Loucy (cell line): Measurements from ENCODE around the gene FOXJ3.

Source experiments
- H2AFZ ChIP-seq: fragments of 200-600 bp; sonication (generic); 2 replicates; pipeline ENCODE4 v1.6.0; 2016; ENCODE audit warnings: antibody characterized with exemption, mild to moderate bottlenecking, low read length, moderate library complexity
- H3F3A ChIP-seq: fragments of 200-600 bp; 2 replicates; pipeline ENCODE4 v1.6.0; 2016; ENCODE audit warnings: antibody characterized with exemption, low read depth, mild to moderate bottlenecking
- H3K27me3 ChIP-seq: fragments of 200-600 bp; sonication (generic); 2 replicates; pipeline ENCODE4 v1.6.1; 2014; ENCODE audit warnings: low read length, mild to moderate bottlenecking; ENCODE audit not compliant: insufficient read depth, poor library complexity, severe bottlenecking
- H3K36me3 ChIP-seq: fragments of 200-600 bp; sonication (generic); 2 replicates; pipeline ENCODE4 v1.6.1; 2016; ENCODE audit warnings: low read length; ENCODE audit not compliant: insufficient read depth
- H3K4me1 ChIP-seq: fragments of 200-600 bp; sonication (generic); 2 replicates; pipeline ENCODE4 v1.5.1; 2014; ENCODE audit warnings: low read length, mild to moderate bottlenecking; ENCODE audit not compliant: insufficient read depth, poor library complexity, severe bottlenecking
- H3K4me2 ChIP-seq: fragments of 200-600 bp; sonication (generic); 2 replicates; pipeline ENCODE4 v1.6.0; 2014; ENCODE audit warnings: antibody characterized with exemption, low read length, low read depth, mild to moderate bottlenecking; ENCODE audit not compliant: poor library complexity, severe bottlenecking
- H3K4me3 ChIP-seq: fragments of 200-600 bp; sonication (generic); 2 replicates; pipeline ENCODE4 v1.5.1; 2014; ENCODE audit warnings: low read length, mild to moderate bottlenecking, mixed read lengths; ENCODE audit not compliant: poor library complexity, severe bottlenecking
- H3K79me2 ChIP-seq: fragments of 200-600 bp; sonication (generic); 2 replicates; pipeline ENCODE4 v1.6.1; 2014; ENCODE audit warnings: low read length; ENCODE audit not compliant: insufficient read depth
- H3K9ac ChIP-seq: fragments of 200-600 bp; sonication (generic); 2 replicates; pipeline ENCODE4 v1.6.0; 2014; ENCODE audit warnings: mild to moderate bottlenecking, low read depth, low read length, moderate library complexity; ENCODE audit not compliant: poor library complexity, severe bottlenecking
- H3K9me2 ChIP-seq: fragments of 200-600 bp; sonication (generic); replicated peaks from 2 replicates; pipeline ENCODE4 v1.6.1; 2016; ENCODE audit warnings: low read depth, low read length, mixed read lengths
- H3K9me3 ChIP-seq: fragments of 200-600 bp; sonication (generic); 2 replicates; pipeline ENCODE4 v1.6.1; 2014; ENCODE audit warnings: mild to moderate bottlenecking, antibody characterized with exemption, low read length, low read depth; ENCODE audit not compliant: insufficient read depth
- H4K20me1 ChIP-seq: fragments of 200-600 bp; sonication (generic); 2 replicates; pipeline ENCODE4 v1.6.0; 2014; ENCODE audit warnings: antibody characterized with exemption, low read length, mild to moderate bottlenecking; ENCODE audit not compliant: insufficient read depth, poor library complexity, severe bottlenecking
- EZH2phosphoT487 ChIP-seq: fragments of 200-600 bp; IDR thresholded peaks from 2 replicates; pipeline ENCODE4 v1.6.1; 2018; ENCODE audit warnings: antibody characterized with exemption, mild to moderate bottlenecking, moderate library complexity, borderline replicate concordance
- TF ChIP-seq, protein P1 (sequence below): fragments of 200-600 bp; sonication (generic); conservative IDR thresholded peaks from 2 replicates; pipeline ENCODE4 v1.5.1; 2014; ENCODE audit warnings: mild to moderate bottlenecking, antibody characterized with exemption, low read length

FOXJ3 gene

DNA sequence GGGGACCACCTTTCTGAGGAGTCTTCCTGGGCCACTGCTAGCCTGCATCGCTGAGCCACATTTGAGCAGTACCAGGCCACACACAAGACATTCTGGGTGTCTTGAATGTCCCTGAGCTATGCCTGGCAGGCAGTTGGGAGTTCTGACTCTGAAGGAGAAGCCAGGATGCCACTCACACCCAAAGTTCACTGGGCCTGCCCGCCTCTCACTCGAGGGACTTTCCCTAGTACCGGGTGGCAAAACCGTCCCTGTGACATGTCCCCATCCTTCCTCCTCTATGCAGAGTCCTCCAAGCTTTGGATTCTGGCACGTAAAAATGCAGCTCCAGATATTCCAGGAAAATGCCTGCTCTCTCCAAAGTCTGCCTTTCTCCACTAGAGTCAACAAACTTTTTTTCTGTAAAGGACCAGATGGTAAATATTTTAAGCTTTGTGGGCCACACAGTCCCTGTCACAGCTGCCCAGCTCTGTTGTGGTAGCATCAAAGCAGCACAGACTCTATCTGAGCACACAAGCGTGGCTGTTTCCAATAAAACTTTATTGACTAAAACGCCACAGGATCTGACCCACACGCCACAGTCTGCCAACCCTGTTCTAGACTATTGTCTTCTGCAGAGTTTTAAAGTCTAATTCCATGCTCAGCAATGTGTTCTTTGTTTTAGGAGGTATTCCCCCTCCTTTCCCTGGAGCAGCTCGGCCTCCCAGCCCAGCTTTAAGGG is 201.1 kb downstream of the FOXJ3 start:
- Histone ChIP-seq H3K4me2 (no peak overlapping the region), H3K9ac (no peak overlapping the region), H3K27me3 (no peaks in the 10 kb centered on the region), H3K36me3 (no peaks in the 10 kb centered on the region), H4K20me1 (no peaks in the 10 kb centered on the region), H3K9me3 (no peaks in the 10 kb centered on the region), H3K79me2 (no peaks in the 10 kb centered on the region), H3K4me3 (no peak overlapping the region), H3K4me1 (no peaks in the 10 kb centered on the region), H2AFZ (no peak overlapping the region), H3K9me2 (no peaks in the 10 kb centered on the region), H3F3A (no peaks in the 10 kb centered on the region)
- TF ChIP-seq, protein P1, sequence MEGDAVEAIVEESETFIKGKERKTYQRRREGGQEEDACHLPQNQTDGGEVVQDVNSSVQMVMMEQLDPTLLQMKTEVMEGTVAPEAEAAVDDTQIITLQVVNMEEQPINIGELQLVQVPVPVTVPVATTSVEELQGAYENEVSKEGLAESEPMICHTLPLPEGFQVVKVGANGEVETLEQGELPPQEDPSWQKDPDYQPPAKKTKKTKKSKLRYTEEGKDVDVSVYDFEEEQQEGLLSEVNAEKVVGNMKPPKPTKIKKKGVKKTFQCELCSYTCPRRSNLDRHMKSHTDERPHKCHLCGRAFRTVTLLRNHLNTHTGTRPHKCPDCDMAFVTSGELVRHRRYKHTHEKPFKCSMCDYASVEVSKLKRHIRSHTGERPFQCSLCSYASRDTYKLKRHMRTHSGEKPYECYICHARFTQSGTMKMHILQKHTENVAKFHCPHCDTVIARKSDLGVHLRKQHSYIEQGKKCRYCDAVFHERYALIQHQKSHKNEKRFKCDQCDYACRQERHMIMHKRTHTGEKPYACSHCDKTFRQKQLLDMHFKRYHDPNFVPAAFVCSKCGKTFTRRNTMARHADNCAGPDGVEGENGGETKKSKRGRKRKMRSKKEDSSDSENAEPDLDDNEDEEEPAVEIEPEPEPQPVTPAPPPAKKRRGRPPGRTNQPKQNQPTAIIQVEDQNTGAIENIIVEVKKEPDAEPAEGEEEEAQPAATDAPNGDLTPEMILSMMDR, result no peak
- TF ChIP-seq EZH2phosphoT487, result no peak

DNA sequence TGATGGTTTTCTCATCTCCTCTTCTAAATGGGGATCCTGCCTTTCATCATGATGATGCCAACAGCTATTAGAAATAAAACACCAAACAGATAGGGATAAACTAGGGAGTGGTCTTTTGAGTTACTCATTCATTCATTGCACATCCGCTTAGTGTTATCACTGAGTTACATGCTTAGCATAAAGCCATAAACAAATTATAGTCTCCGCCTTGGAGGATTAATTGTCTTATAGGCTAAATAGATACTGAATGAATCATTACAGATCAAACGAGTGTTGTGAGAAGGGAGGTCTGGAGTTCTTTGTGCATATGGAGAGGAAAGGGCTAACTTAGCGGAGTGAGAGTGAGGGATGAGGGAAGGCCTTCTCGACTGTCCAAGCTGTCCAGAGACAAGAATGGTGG is 201.6 kb downstream of the FOXJ3 start:
- H3F3A ChIP-seq, result no peaks in the 10 kb centered on the region
- no peaks in the 10 kb centered on the region for H3K36me3 ChIP-seq
- no peak overlapping the region for H3K4me3 ChIP-seq
- no peaks in the 10 kb centered on the region for H3K27me3 ChIP-seq
- H3K9ac ChIP-seq, result no peak overlapping the region
- no peaks in the 10 kb centered on the region for H3K9me3 ChIP-seq
- H3K4me2 ChIP-seq, result no peak overlapping the region
- no peaks in the 10 kb centered on the region for H4K20me1 ChIP-seq
- TF ChIP-seq, protein P1, result no peak
- no peak for TF ChIP-seq EZH2phosphoT487
- no peaks in the 10 kb centered on the region for H3K4me1 ChIP-seq
- no peaks in the 10 kb centered on the region for H3K79me2 ChIP-seq
- H3K9me2 ChIP-seq, result no peaks in the 10 kb centered on the region
- H2AFZ ChIP-seq, result no peak overlapping the region

DNA sequence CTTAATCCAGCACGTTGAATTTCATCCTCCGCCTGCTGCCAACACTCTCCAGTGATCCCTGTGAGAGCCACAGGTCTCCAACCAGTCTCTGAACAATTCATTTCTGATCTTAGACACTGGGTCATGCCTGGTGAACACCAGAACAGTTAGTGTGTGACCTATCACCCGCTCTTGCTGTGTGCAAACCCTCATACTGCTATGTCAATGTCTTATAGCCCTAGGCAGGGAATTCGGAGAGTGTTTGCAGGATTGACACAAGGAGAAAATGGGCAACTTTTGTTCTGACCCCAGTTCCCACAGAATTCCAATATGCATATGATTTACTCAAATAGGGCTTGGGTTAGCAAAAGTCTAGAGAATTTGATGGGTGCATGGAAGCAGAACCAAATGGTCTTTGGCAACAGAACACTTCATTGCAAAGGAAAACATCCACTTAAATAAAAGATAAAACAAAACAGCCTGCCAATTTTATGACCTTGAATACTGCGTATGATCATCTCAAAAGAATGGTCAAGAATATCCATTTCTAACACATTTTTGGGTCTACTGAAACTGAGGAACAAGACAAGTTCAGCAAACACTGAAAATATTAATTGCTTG is 204.9 kb downstream of the FOXJ3 start:
- Histone ChIP-seq H2AFZ (no peak overlapping the region), H3K9me3 (no peaks in the 10 kb centered on the region), H3F3A (no peaks in the 10 kb centered on the region), H3K9me2 (no peaks in the 10 kb centered on the region), H4K20me1 (no peaks in the 10 kb centered on the region), H3K4me1 (no peaks in the 10 kb centered on the region), H3K4me2 (no peak overlapping the region), H3K4me3 (no peak overlapping the region), H3K27me3 (peaks cover 10% of the 10 kb centered on the region), H3K36me3 (no peaks in the 10 kb centered on the region), H3K79me2 (no peaks in the 10 kb centered on the region), H3K9ac (no peak overlapping the region)
- TF ChIP-seq, protein P1, result no peak
- no peak for TF ChIP-seq EZH2phosphoT487
